Embryonic facial prominence (tissue), 1 donor: ENCODE data around the gene EMC9.

Source experiments
- DNase-seq: peaks from one replicate; pipeline ENCODE4 v3.0.0-alpha.2; 2016; ENCODE audit errors: extremely low spot score

EMC9 gene

GRCh38 chr14:24131549-24131966 lies 9.8 kb downstream of the EMC9 start:
- DNase-seq: no peak

GRCh38 chr14:24130717-24131548 lies 10.5 kb downstream of the EMC9 start:
- no peak for DNase-seq

- DNase-seq: no peak
Observed at GRCh38 chr14:24130380-24130716, 11.0 kb downstream of the EMC9 start, which contains the start of gene FITM1. TSS of gene FITM1 (plus strand) at chr14:24130659. CDS start at chr14:24131564, 905 bp downstream.

- no peak for DNase-seq
Observed at GRCh38 chr14:24129410-24129998, 11.9 kb downstream of the EMC9 start.

GRCh38 chr14:24127673-24128072 lies 13.7 kb downstream of the EMC9 start:
- DNase-seq: no peak

GRCh38 chr14:24126939-24127338 lies 14.5 kb downstream of the EMC9 start:
- DNase-seq: no peak

- no peak for DNase-seq
Observed at GRCh38 chr14:24123424-24124417, 17.7 kb downstream of the EMC9 start.

- no peak for DNase-seq
Observed at GRCh38 chr14:24122898-24123297, 18.5 kb downstream of the EMC9 start.

GRCh38 chr14:24122416-24122815 lies 19.0 kb downstream of the EMC9 start:
- no peak for DNase-seq

- DNase-seq: no peak
Observed at GRCh38 chr14:24121210-24121609, 20.2 kb downstream of the EMC9 start.

- DNase-seq: no peak
Observed at GRCh38 chr14:24119691-24120090, 21.7 kb downstream of the EMC9 start.

- DNase-seq: no peak
Observed at GRCh38 chr14:24117179-24117578, 24.2 kb downstream of the EMC9 start.

GRCh38 chr14:24116128-24116814 lies 25.1 kb downstream of the EMC9 start:
- DNase-seq: no peak

- no peak for DNase-seq
Observed at GRCh38 chr14:24115422-24116127, 25.8 kb downstream of the EMC9 start.

GRCh38 chr14:24114532-24115421 lies 26.6 kb downstream of the EMC9 start, which contains the start of the genes DCAF11 and NRL:
TSS of gene DCAF11 (plus strand) at chr14:24114777. CDS start at chr14:24115595, 818 bp downstream.
TSS of gene NRL (minus strand) at chr14:24114949. CDS start at chr14:24082848, 32,101 bp downstream.
- DNase-seq: peak; percentile 99

GRCh38 chr14:24113801-24114531 lies 27.4 kb downstream of the EMC9 start:
- DNase-seq: peak; percentile 55

GRCh38 chr14:24113379-24113800 lies 28.0 kb downstream of the EMC9 start:
- no peak for DNase-seq

- DNase-seq: no peak
Observed at GRCh38 chr14:24110523-24110922, 30.9 kb downstream of the EMC9 start.

GRCh38 chr14:24110060-24110459 lies 31.3 kb downstream of the EMC9 start:
- DNase-seq: no peak
